GM13977 (cell line): ENCODE measurements around the gene ZFTA.
"Not testable (repeated sequence)": the region's sequence is repeated elsewhere in the genome, so short reads cannot be mapped to it uniquely, and the experiment has no call there.

Experiments
- DNase-seq: peaks from one replicate; pipeline ENCODE4 v3.0.0; 2012; ENCODE audit warnings: low spot score
- CTCF ChIP-seq: IDR thresholded peaks from 2 replicates; pipeline ENCODE4 v1.5.1; 2012; ENCODE audit warnings: mild to moderate bottlenecking, control low read depth; ENCODE audit not compliant: insufficient read depth; ENCODE audit errors: extremely low read depth, missing control alignments
- in situ Hi-C: fragments of 300-500 bp; cut with MboI; formaldehyde crosslinking; loops from one replicate; pipeline ENCODE4 v1.12.0; 2022; ENCODE audit warnings: low sequenced_read_pairs, low pct_unique_long_range_greater_than_20kb, mixed read lengths, inconsistent platforms; ENCODE audit not compliant: unreplicated experiment

ZFTA gene

GRCh38 chr11:63813035-63813562 lies 44.5 kb upstream of the ZFTA start, which contains the start of gene SPINDOC:
Gene SPINDOC (plus strand): TSS chr11:63813456. CDS start chr11:63813687, 231 bp downstream.
- in situ Hi-C loops, result no loop called here
- DNase-seq, result peak; percentile 98
- no peak for TF ChIP-seq CTCF

GRCh38 chr11:63811522-63811921 lies 42.9 kb upstream of the ZFTA start:
- TF ChIP-seq CTCF, result no peak
- in situ Hi-C loops, result no loop called here
- DNase-seq, result no peak

- not testable (repeated sequence) for DNase-seq
Measured at GRCh38 chr11:63810383-63810782, 41.8 kb upstream of the ZFTA start.

GRCh38 chr11:63805844-63806415 lies 37.4 kb upstream of the ZFTA start:
- in situ Hi-C loops, result no loop called here
- DNase-seq, result no peak
- no peak for TF ChIP-seq CTCF

More at GRCh38 chr11:63810383-63810782, 41.8 kb upstream of the ZFTA start:
- in situ Hi-C loops, result not testable (repeated sequence)

- DNase-seq, result no peak
- no peak for TF ChIP-seq CTCF
- in situ Hi-C loops, result no loop called here
Measured at GRCh38 chr11:63804259-63804658, 35.7 kb upstream of the ZFTA start.

GRCh38 chr11:63802637-63803414 lies 34.3 kb upstream of the ZFTA start:
- TF ChIP-seq CTCF, result no peak
- in situ Hi-C loops, result no loop called here
- DNase-seq, result no peak

GRCh38 chr11:63800921-63801320 lies 32.3 kb upstream of the ZFTA start:
- no peak for DNase-seq
- TF ChIP-seq CTCF, result no peak
- in situ Hi-C loops, result no loop called here
